ENCODE results near the gene TECPR2. TPM values are rescaled to one million over a fixed set of nuclear protein-coding genes. Genes with fewer than 3 reads are reported as not detected.

TECPR2 gene
- total and polyA plus RNA-seq, 2 donors, result 7.6 to 8.3 TPM

GRCh38 chr14:102479107-102479506, 116.4 kb downstream of the TECPR2 start:
- WGBS, result over 99% methylated on average over 2 of the region's 2 CpGs
- no peaks in the 10 kb centered on the region for H3K9me3 ChIP-seq (ENCODE audit: control insufficient read depth in 2 of 2, insufficient read depth in 1 of 2, low read length in 1 of 2)
- H3K36me3 ChIP-seq (ENCODE audit: control insufficient read depth in 2 of 2, insufficient read depth in 2 of 2, low read length in 1 of 2), result no peaks in the 10 kb centered on the region
- H3K4me1 ChIP-seq (ENCODE audit: control insufficient read depth in 2 of 2, insufficient read depth in 2 of 2, low read length in 2 of 2), result peaks cover 0 to 5% of the 10 kb centered on the region in 2 donors
- DNase-seq (ENCODE audit: low read depth in 6 of 9, low spot score in 9 of 9), result no peak
- H3K4me3 ChIP-seq (ENCODE audit: low read length in 2 of 2), result no peak overlapping the region
- no peaks in the 10 kb centered on the region for H3K27me3 ChIP-seq (ENCODE audit: control insufficient read depth in 2 of 2, insufficient read depth in 1 of 2, low read length in 1 of 2)
- no peak overlapping the region for H3K27ac ChIP-seq (ENCODE audit: low read depth in 1 of 2, low read length in 1 of 2)

- Histone ChIP-seq H3K9me3 (ENCODE audit: control insufficient read depth in 2 of 2, insufficient read depth in 1 of 2, low read length in 1 of 2) (no peaks in the 10 kb centered on the region), H3K27me3 (ENCODE audit: control insufficient read depth in 2 of 2, insufficient read depth in 1 of 2, low read length in 1 of 2) (no peaks in the 10 kb centered on the region), H3K4me3 (ENCODE audit: low read length in 2 of 2) (no peak overlapping the region), H3K36me3 (ENCODE audit: control insufficient read depth in 2 of 2, insufficient read depth in 2 of 2, low read length in 1 of 2) (no peaks in the 10 kb centered on the region), H3K27ac (ENCODE audit: low read depth in 1 of 2, low read length in 1 of 2) (no peak overlapping the region), H3K4me1 (ENCODE audit: control insufficient read depth in 2 of 2, insufficient read depth in 2 of 2, low read length in 2 of 2) (peaks cover 0 to 5% of the 10 kb centered on the region in 2 donors)
- WGBS, result 80% methylated on average over 7 of the region's 7 CpGs
- DNase-seq (ENCODE audit: low read depth in 6 of 9, low spot score in 9 of 9), result no peak
These were observed 117.0 kb downstream of the TECPR2 start for GRCh38 chr14:102479777-102480176.

- no peak overlapping the region for H3K27ac ChIP-seq (ENCODE audit: low read depth in 1 of 2, low read length in 1 of 2)
- 97% methylated on average over 4 of the region's 4 CpGs for WGBS
These were observed 118.6 kb downstream of the TECPR2 start for GRCh38 chr14:102481371-102481770.

GRCh38 chr14:102481791-102482238, 119.1 kb downstream of the TECPR2 start:
- DNase-seq (ENCODE audit: low read depth in 6 of 9, low spot score in 9 of 9), result no peak
- Histone ChIP-seq H3K4me1 (ENCODE audit: control insufficient read depth in 2 of 2, insufficient read depth in 2 of 2, low read length in 2 of 2) (peaks cover 0 to 7% of the 10 kb centered on the region in 2 donors), H3K27ac (ENCODE audit: low read depth in 1 of 2, low read length in 1 of 2) (no peak overlapping the region), H3K36me3 (ENCODE audit: control insufficient read depth in 2 of 2, insufficient read depth in 2 of 2, low read length in 1 of 2) (no peaks in the 10 kb centered on the region), H3K4me3 (ENCODE audit: low read length in 2 of 2) (no peak overlapping the region), H3K9me3 (ENCODE audit: control insufficient read depth in 2 of 2, insufficient read depth in 1 of 2, low read length in 1 of 2) (no peaks in the 10 kb centered on the region), H3K27me3 (ENCODE audit: control insufficient read depth in 2 of 2, insufficient read depth in 1 of 2, low read length in 1 of 2) (no peaks in the 10 kb centered on the region)
- 94% methylated on average over 8 of the region's 8 CpGs for WGBS

More at GRCh38 chr14:102481371-102481770, 118.6 kb downstream of the TECPR2 start:
- H3K27me3 ChIP-seq (ENCODE audit: control insufficient read depth in 2 of 2, insufficient read depth in 1 of 2, low read length in 1 of 2), result no peaks in the 10 kb centered on the region
- H3K36me3 ChIP-seq (ENCODE audit: control insufficient read depth in 2 of 2, insufficient read depth in 2 of 2, low read length in 1 of 2), result no peaks in the 10 kb centered on the region
- H3K4me1 ChIP-seq (ENCODE audit: control insufficient read depth in 2 of 2, insufficient read depth in 2 of 2, low read length in 2 of 2), result peaks cover 0 to 5% of the 10 kb centered on the region in 2 donors
- no peak for DNase-seq (ENCODE audit: low read depth in 6 of 9, low spot score in 9 of 9)
- no peak overlapping the region for H3K4me3 ChIP-seq (ENCODE audit: low read length in 2 of 2)
- H3K9me3 ChIP-seq (ENCODE audit: control insufficient read depth in 2 of 2, insufficient read depth in 1 of 2, low read length in 1 of 2), result no peaks in the 10 kb centered on the region

GRCh38 chr14:102484316-102484715, 121.6 kb downstream of the TECPR2 start:
- no peak for DNase-seq (ENCODE audit: low read depth in 6 of 9, low spot score in 9 of 9)
- Histone ChIP-seq H3K4me1 (ENCODE audit: control insufficient read depth in 2 of 2, insufficient read depth in 2 of 2, low read length in 2 of 2) (peaks cover 0 to 10% of the 10 kb centered on the region in 2 donors), H3K9me3 (ENCODE audit: control insufficient read depth in 2 of 2, insufficient read depth in 1 of 2, low read length in 1 of 2) (no peaks in the 10 kb centered on the region), H3K36me3 (ENCODE audit: control insufficient read depth in 2 of 2, insufficient read depth in 2 of 2, low read length in 1 of 2) (no peaks in the 10 kb centered on the region), H3K4me3 (ENCODE audit: low read length in 2 of 2) (no peak overlapping the region), H3K27me3 (ENCODE audit: control insufficient read depth in 2 of 2, insufficient read depth in 1 of 2, low read length in 1 of 2) (no peaks in the 10 kb centered on the region), H3K27ac (ENCODE audit: low read depth in 1 of 2, low read length in 1 of 2) (no peak overlapping the region)
- 87% methylated on average over 5 of the region's 5 CpGs for WGBS

GRCh38 chr14:102485693-102486512, 123.2 kb downstream of the TECPR2 start:
- no peaks in the 10 kb centered on the region for H3K36me3 ChIP-seq (ENCODE audit: control insufficient read depth in 2 of 2, insufficient read depth in 2 of 2, low read length in 1 of 2)

GRCh38 chr14:102486513-102487203, 123.9 kb downstream of the TECPR2 start:
- Histone ChIP-seq H3K27me3 (ENCODE audit: control insufficient read depth in 2 of 2, insufficient read depth in 1 of 2, low read length in 1 of 2) (no peaks in the 10 kb centered on the region), H3K4me1 (ENCODE audit: control insufficient read depth in 2 of 2, insufficient read depth in 2 of 2, low read length in 2 of 2) (peaks cover 0 to 6% of the 10 kb centered on the region in 2 donors), H3K36me3 (ENCODE audit: control insufficient read depth in 2 of 2, insufficient read depth in 2 of 2, low read length in 1 of 2) (no peaks in the 10 kb centered on the region), H3K27ac (ENCODE audit: low read depth in 1 of 2, low read length in 1 of 2) (no peak overlapping the region), H3K9me3 (ENCODE audit: control insufficient read depth in 2 of 2, insufficient read depth in 1 of 2, low read length in 1 of 2) (no peaks in the 10 kb centered on the region), H3K4me3 (ENCODE audit: low read length in 2 of 2) (no peak overlapping the region)
- 94% methylated on average over 17 of the region's 17 CpGs for WGBS
- no peak for DNase-seq (ENCODE audit: low read depth in 6 of 9, low spot score in 9 of 9)

More at GRCh38 chr14:102485693-102486512, 123.2 kb downstream of the TECPR2 start:
- Histone ChIP-seq H3K4me3 (ENCODE audit: low read length in 2 of 2) (no peak overlapping the region), H3K27ac (ENCODE audit: low read depth in 1 of 2, low read length in 1 of 2) (no peak overlapping the region), H3K27me3 (ENCODE audit: control insufficient read depth in 2 of 2, insufficient read depth in 1 of 2, low read length in 1 of 2) (no peaks in the 10 kb centered on the region), H3K4me1 (ENCODE audit: control insufficient read depth in 2 of 2, insufficient read depth in 2 of 2, low read length in 2 of 2) (peaks cover 0 to 6% of the 10 kb centered on the region in 2 donors), H3K9me3 (ENCODE audit: control insufficient read depth in 2 of 2, insufficient read depth in 1 of 2, low read length in 1 of 2) (no peaks in the 10 kb centered on the region)
- no peak for DNase-seq (ENCODE audit: low read depth in 6 of 9, low spot score in 9 of 9)
- WGBS, result 92% methylated on average over 11 of the region's 11 CpGs

- H3K36me3 ChIP-seq (ENCODE audit: control insufficient read depth in 2 of 2, insufficient read depth in 2 of 2, low read length in 1 of 2), result no peaks in the 10 kb centered on the region
- H3K27ac ChIP-seq (ENCODE audit: low read depth in 1 of 2, low read length in 1 of 2), result no peak overlapping the region
- WGBS, result 90% methylated on average over 7 of the region's 7 CpGs
- peak in 3 of 9 donors; percentile 25 to 62 (median 29) for DNase-seq (ENCODE audit: low read depth in 6 of 9, low spot score in 9 of 9)
- peaks cover 0 to 6% of the 10 kb centered on the region in 2 donors for H3K4me1 ChIP-seq (ENCODE audit: control insufficient read depth in 2 of 2, insufficient read depth in 2 of 2, low read length in 2 of 2)
- no peaks in the 10 kb centered on the region for H3K9me3 ChIP-seq (ENCODE audit: control insufficient read depth in 2 of 2, insufficient read depth in 1 of 2, low read length in 1 of 2)
- no peak overlapping the region for H3K4me3 ChIP-seq (ENCODE audit: low read length in 2 of 2)
- no peaks in the 10 kb centered on the region for H3K27me3 ChIP-seq (ENCODE audit: control insufficient read depth in 2 of 2, insufficient read depth in 1 of 2, low read length in 1 of 2)
These were observed 124.5 kb downstream of the TECPR2 start for GRCh38 chr14:102487204-102487577.

- 96% methylated on average over 18 of the region's 18 CpGs for WGBS
- Histone ChIP-seq H3K4me3 (ENCODE audit: low read length in 2 of 2) (no peak overlapping the region), H3K27me3 (ENCODE audit: control insufficient read depth in 2 of 2, insufficient read depth in 1 of 2, low read length in 1 of 2) (no peaks in the 10 kb centered on the region), H3K9me3 (ENCODE audit: control insufficient read depth in 2 of 2, insufficient read depth in 1 of 2, low read length in 1 of 2) (no peaks in the 10 kb centered on the region), H3K36me3 (ENCODE audit: control insufficient read depth in 2 of 2, insufficient read depth in 2 of 2, low read length in 1 of 2) (no peaks in the 10 kb centered on the region), H3K27ac (ENCODE audit: low read depth in 1 of 2, low read length in 1 of 2) (no peak overlapping the region), H3K4me1 (ENCODE audit: control insufficient read depth in 2 of 2, insufficient read depth in 2 of 2, low read length in 2 of 2) (peaks cover 0 to 6% of the 10 kb centered on the region in 2 donors)
- DNase-seq (ENCODE audit: low read depth in 6 of 9, low spot score in 9 of 9), result no peak
These were observed 127.7 kb downstream of the TECPR2 start for GRCh38 chr14:102490456-102490855.
